GM18519 (cell line): ENCODE results near the gene EXOC6B.

Experiments
- ATAC-seq: cut with Tn5 transposase; IDR thresholded peaks from one replicate; pipeline ENCODE4 v1.9.1; 2021; ENCODE audit warnings: mild to moderate bottlenecking, moderate library complexity; ENCODE audit not compliant: unreplicated experiment, low FRiP score

The EXOC6B gene

GRCh38 chr2:72204156-72204785, 621.6 kb downstream of the EXOC6B start:
- no peak for ATAC-seq

DNA sequence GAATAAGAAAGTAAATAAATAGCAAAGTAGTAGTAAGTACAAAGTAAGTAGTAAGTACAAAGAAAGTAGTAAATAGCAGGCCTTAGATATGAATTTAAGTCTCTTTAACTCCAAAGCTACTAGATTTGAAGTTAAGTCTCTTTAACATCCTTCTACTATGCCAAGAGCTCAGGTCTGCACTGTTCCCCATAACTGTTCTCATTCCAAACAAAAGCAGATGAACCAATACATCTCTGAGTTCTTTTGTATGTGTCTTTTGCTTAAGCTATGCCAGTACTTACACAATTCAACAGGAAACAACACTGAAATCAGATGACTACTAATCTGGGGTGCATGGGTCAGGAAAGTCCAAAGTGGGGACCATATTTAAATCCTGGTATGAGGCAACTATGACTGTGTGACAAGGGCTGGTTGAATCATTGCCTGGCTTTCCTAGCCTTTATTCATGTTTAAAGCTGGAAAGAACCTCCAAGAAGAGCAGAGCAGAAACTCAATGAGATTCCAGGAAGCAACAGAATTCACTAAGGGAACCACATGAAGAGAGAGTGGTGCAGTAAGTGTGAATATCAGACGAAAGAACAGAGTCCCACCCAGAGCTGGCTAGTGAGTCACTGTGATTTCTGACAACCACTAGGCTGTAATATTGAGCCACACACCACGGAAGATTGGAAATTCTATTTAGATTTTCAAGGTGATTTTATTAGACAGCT, 627.1 kb downstream of the EXOC6B start:
- no peak for ATAC-seq

DNA sequence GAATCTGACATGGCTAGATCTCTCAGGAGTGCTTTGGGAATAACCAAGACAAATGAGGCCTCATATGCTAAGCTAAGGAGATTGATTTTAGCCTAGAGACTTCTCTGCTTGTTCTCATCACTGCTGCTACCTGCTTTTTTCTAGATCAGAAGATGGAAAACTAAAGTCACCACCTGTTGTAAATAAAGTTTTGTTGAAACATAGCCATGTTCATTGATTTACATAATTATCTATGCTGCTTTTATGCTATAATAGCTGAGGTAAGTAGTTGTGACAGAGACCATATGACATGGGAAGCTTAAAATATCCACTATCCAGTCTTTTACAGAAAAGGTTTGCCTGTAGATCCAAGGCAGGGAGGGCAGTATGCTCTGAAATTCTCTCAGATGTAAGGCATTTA, 632.1 kb downstream of the EXOC6B start:
- ATAC-seq = no peak

- no peak for ATAC-seq
These were observed 634.4 kb downstream of the EXOC6B start for GRCh38 chr2:72191441-72191840.

GRCh38 chr2:72185206-72185605, 640.6 kb downstream of the EXOC6B start:
- no peak for ATAC-seq

- no peak for ATAC-seq
These were observed 642.4 kb downstream of the EXOC6B start for GRCh38 chr2:72183466-72183865.

DNA sequence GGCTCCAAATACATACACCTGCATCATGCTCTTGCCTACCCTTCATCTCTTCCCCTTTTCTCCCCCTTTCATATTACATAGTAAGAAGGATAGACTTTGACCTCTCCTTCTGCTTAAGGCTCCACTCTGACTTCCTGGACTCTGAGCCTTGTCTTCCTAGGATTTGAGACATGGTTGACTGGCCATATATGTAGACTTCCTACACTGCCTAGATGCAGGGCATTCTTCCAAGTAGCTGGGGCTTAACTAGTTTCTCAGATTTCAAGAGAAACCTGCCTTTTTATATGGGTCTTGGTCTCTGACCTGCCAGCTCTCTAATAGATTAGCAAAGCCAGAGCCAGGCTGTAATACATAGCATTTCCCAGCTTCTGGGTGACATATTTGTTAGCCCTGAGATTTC, 642.8 kb downstream of the EXOC6B start:
- no peak for ATAC-seq

DNA sequence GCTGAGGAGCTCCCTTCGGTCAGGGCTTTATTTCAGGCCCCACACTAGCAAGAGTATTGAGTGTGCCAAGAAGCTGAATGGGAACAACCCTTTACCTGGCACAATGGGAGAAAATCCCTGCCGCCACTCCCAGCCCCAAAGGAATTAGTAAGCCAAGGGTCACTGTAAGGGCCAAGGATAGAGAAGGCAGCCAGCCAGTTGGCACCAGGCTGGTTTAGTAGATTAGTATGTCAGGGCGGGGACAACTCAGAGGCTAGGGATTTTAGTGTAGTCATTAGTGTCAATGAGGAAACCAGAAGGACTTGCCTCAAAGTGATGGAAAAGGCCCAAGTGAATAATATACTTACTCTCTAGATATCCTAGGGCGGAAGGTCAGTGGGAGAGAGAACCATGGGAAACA, 643.3 kb downstream of the EXOC6B start:
- no peak for ATAC-seq

- no peak for ATAC-seq
These were observed 644.2 kb downstream of the EXOC6B start for GRCh38 chr2:72181616-72182015.

DNA sequence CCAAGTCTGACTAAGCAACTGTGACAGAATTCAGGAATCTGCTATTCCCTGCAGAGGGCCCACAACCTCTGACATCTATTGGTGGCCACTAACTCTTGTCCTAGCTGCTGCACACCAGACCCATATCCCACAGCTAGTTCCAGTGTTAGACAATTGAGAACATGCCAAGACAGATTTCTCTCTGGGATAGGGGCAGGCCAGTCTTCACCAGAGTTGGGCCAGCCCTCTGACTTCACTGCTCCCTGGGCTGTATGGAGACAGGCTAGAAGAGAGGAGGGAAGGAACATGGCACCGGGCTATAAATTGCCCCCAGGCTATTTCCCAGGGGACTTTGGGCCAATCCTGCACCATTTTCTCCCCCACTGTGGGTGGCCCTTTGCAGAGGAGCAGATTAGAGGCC, 645.5 kb downstream of the EXOC6B start:
- no peak for ATAC-seq

DNA sequence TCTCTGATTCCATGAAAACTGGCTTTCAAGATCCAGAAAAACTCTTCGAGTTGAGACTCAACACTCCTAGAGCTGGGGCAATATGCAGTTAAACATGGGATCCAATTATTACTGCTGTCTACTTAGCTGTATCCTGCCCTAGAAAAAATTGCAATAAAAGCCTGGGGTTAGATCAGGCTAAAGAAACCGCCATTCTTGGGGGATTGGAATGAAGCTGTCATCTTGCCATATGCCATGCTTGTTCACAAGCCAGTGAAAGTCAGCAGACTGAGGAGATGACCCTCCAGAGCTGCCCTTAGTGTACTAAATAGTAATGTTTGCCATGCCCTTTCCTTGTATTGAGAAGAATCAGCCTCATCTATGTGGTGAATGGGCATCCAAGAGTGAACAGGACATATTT, 647.3 kb downstream of the EXOC6B start:
- no peak for ATAC-seq

- ATAC-seq = no peak
These were observed 649.6 kb downstream of the EXOC6B start for GRCh38 chr2:72176281-72176680.

GRCh38 chr2:72175636-72176035, 650.2 kb downstream of the EXOC6B start:
- no peak for ATAC-seq

- no peak for ATAC-seq
These were observed 652.1 kb downstream of the EXOC6B start for GRCh38 chr2:72173640-72174321.

GRCh38 chr2:72172478-72172877, 653.4 kb downstream of the EXOC6B start:
- no peak for ATAC-seq

GRCh38 chr2:72166279-72166678, 659.6 kb downstream of the EXOC6B start:
- ATAC-seq = no peak

GRCh38 chr2:72165792-72166191, 660.0 kb downstream of the EXOC6B start:
- no peak for ATAC-seq

DNA sequence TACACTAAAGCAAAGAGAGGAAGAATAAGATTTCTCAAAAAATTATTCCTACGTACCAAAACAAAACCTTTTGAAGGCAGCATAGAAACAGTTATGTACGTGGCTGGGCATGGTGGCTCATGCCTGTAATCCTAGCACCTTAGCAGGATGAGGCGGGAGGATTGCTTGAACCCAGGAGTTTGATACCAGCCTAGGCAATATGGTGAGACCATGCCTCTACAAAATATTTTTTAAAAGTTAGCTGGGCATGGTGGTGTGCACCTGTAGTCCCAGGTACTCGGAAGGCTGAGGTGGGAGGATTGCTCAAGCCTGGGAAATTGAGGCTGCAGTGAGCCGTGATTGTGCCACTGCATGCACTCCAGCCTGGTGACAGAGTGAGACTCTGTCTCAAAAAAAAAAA, 663.3 kb downstream of the EXOC6B start:
- no peak for ATAC-seq

DNA sequence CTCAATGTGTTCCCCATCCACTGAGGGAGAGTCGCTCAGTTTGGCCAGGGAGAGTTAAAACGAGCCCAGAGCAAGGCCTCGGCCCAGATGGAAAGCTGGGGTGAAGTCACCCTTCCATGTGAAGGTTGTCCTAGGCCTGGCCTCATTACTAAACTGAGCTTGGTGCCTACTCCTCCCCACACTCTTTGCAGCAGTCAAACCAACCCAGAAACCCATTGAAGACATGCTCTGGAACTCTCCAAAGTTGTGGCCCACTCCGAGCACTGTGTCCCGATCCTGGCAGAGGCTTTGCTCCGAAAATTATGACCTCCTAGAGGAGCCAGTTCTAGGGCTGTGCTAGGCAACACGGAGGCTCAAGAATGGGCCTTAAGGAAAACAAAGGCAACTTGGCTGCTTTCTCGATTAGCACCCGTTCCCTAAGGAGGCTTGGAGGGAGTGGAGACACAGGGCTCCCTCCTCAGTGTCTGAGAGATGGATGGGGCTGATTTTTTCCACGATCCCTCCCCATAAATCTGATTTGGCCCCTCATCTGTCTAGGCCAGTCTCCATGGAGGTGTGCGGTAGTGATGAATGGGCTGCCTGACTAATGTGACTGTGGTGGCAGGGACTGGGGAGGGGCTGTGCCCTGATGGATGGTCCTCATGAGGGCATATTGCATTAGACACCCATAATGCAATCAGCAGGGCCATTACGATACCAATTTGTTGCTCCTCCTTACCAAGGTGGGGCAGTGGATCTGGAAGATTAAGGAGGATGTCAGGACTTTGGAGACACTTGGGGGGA, 666.4 kb downstream of the EXOC6B start:
- no peak for ATAC-seq

DNA sequence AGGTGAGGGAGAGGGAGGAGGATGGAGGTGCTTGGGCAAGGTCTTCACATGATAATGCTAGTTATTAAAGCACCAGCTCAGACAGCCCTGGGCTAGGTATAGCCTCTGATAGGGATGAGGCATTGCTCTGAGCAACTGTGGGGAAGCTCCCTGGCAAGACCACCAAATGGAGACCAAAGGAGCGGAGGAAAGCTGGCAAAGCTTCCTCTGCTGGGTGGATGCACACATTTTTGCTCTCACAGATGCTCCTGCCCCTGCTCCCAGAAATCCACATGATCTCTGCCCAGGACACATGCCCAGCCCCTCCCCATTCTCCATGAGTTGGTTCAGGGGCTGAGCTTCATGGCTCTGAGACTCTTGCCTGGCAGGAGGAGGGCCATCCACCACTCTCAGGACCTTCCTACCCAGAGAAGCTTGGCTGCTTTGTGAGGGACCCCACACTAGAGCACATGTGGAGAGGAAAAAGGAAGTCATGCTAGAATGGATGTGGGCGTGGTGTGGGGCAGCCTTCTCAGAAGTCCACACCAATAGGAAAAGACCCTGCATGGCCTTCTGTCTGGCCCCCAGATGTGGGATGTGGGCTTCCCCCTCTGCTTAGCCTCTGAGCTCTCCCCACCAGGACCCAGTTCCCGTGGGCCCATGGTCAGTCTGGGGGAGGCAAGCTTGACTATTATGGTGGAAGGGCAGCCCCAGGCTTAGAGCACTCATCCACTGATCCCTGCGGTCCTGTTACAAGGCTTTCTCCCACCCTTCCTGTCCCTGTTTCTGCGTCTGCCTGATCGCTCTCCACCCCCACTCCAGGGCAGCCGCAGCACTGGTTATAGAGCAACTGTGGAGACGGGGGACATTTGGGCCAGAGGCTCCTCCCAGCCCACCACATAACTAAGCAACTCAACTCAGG, 667.7 kb downstream of the EXOC6B start:
- ATAC-seq = no peak
